GF-D8 (cell line): Measurements from ENCODE around the gene CFAP46.

Source experiments
- DNase-seq: peaks from one replicate; lab custom pipeline; 2025; lab: John Stamatoyannopoulos, UW

Gene CFAP46

DNA sequence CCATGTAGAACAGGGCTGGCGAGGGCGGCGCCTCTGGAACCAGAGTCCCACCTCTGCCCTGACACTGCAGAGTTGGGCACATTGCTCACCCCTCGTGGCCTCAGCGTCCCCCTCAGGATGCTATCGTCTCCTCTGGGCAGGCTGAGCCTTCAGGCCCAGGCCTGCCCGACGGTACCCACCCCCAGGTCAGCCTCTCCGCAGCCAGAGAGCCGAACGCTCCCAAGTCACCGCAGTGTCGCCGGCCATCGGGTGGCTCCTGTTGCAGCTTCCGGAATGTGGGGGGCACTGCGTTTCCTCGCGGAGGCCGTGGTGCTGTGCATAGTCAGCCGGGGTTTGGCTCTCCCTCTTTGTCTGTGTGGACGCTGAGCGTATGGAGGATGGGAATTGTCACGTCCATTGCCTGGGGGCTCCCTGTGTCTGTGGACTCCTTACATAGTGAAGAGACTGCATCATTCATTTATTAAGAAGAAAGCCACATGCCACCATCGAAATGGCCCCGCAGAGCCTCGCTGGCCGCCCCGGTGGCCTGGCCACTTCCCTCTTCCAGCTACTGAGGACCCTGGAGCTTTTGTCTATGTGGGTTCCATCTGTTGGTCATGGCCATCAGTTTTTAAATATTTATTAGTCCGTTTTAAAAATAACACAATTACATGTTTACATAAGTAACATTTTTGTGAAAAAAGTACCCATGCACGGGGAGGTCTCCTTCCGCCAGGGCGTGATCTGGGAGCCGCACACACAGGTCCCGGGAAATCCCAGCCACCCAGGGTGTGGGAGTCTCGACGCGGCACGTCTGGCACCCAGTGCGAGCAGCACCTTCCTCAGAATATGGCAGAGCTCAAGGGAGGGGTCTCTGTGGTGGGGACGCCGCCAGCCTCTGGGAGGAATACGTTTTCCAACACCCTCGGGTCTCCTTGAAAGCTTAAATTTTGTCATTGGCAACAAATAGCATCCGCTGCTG, 172.0 kb downstream of the CFAP46 start:
- no peak for DNase-seq

DNA sequence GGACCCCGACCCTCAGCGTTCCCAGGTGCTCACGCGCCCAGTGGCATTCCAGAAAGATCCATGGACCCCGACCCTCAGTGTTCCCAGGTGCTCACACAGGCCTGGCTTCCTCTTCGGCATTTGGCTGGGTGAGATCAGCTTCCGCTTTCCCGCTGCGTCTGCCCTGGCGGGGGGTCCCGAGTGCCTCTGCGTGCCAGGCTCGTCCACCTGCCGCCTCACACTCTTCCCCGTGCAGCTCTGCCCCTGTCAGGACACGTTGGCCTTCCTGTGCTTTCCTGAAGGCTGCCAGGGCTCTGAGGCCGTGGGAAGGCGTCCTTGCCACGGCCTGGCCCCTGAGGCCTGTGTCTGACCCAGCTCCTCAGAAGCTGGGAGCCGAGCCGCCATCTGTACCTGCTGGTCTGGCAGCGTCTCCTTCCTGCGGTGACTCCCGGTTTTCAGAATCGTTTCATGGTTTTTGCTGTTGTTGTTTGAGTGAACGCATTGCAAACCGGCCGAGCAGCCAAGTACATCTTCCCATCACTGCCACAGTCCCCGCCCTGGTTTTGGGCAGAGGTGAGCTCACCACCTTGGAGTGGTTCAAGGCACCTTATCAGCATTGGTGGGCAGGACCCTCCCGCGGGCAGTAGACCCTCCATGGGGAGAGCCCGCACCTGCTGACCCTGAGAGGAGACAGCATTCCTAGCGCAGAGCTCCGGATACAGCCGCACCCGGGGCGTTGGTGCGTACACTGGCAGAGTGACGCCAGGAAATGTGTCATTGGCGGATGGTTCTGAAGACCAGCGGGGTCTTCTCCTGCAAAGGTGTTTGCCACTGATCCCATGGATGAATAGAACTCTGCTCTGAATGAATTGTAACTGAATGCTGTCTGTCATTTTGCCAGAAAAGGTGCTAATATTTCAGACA, 173.8 kb downstream of the CFAP46 start:
- DNase-seq: no peak

DNA sequence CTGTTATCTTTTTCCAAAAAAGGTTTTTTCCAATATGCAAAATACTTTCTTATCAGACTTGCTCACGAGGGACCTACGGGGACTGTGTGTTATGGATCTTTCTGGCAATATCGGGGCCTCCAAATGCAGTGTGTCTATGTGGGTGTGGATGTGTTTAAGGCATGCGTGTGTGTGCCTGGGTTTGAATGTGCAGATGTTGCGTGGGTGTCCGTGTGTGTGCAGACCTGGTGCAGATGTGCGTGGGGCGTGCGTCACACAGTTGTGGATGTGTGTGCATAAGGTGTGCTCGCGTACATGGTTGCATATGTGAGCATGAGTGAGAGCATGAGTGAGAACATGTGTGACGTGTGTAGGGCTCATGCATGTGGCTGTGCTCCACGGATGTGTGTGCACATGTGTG, 176.1 kb downstream of the CFAP46 start:
- no peak for DNase-seq

DNA sequence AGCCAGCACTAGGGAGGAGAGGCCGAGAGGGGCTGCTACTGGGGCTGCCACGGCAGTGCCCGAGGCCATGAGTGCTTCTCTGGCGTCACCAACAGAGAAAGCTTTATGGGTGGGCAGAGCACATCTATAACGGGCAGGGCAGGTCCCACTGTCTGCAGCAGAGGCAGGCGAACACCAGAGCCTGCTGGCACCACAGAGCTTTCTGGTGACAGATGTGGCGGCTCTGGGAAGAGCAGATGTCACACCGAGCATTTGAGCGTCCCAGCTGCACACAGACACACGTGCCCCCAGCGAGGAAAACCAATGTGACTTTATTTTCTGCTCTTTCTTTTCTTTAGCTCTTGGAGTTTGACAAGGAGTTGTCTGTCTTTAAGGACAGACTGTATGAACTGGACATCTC, 176.9 kb downstream of the CFAP46 start:
- DNase-seq: no peak

DNA sequence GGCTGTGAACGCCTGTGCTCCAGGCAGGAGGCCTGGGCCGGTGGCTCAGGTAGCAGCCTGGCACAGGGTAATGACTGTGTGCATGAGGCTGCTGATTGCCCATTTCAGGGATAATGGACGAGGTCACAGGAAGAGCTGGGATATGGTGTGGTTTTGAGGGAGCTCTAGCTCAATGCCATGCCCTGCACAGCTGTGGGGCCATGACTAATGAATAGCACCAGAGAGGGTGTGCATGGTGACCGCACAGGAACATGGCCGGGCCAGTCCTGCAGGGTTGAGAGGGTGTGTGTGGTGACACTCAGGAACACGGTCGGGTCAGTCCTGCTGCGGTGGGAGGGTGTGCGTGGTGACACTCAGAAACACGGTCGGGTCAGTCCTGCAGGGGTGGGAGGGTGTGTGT, 178.3 kb downstream of the CFAP46 start:
- DNase-seq: no peak

DNA sequence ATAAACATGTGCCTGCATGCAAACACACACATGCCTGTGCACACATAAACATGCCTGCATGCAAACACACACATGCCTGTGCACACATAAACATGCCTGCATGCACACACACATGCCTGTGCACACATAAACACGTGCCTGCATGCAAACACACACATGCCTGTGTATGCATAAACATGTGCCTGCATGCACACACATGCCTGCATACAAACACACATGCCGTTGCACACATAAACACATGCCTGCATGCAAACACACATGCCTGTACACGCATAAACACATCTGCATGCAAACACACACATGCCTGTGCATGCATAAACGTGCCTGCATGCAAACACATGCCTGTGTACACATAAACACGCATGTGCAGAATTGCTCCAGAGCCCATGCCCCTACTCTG, 178.8 kb downstream of the CFAP46 start:
- DNase-seq: no peak

DNA sequence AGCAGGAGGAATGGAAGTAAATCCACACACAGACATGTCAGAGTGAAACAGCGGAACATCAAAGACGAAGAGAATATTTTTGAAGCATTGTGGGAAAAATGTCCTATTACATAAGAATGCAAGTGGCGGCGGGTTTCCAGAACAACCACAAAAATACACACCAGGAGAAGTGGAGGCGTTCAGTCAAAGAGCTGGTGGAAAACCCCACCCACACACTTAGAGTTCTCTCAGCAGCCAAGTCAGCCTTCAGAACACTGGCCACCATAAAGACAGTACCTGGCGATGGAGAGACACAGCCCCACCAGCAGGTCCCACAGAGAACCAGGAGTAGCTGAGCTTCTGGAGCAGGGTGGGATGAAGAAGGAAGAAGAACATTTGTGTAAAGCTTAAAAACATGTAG, 180.1 kb downstream of the CFAP46 start:
- no peak for DNase-seq

DNA sequence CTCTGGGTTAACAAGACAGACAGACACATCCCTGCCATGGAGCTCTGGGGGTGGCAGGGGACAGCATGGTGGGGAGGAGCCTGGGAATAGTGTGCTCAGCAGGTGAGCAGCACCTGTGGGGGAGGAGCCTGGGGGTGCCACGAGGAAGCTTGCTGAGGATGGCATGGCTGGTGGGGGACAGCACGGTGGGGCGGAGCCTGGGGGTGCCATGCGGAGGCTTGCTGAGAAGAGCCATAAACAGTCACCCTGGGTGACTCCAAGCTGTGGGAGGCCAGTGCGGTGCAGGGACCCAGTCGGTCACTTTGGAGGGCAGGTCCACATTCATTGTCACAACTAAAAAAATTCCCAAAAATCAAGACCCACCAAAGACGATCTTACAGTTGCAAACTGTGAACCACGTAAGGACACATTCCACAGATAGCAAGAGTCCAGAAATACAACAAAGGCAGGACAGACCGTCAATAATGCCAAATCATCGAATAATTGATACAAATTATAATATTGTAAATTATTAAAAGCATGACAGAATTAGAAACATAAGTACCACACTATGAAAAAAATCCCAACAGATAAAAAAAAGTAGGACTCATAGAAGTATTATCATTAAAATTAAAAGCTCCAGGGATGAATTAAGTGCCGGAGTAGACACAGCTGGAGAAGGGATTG, 180.8 kb downstream of the CFAP46 start:
- DNase-seq: no peak

DNA sequence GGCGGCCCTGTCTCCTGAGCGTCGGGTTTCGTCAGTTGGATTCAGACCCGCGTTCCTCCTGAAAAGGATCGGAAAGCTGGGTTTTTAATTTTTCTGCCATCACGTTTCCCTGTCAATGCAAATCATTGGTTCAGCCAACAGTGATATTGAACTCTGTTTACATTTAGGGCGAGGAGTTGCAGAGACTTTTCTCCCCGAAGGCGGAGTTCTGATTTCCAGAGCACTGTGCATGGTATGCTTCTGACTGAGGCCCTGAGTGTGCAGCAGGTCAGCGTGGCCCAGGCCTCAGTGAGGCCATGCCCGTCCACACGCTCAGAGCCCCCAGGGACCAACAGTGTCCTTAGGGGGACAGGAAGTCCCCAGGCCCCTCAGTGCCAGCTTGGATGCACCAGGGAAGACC, 183.5 kb downstream of the CFAP46 start:
- no peak for DNase-seq
